HEK293T (cell line): ENCODE measurements around the gene CEND1.

Source experiments
- BHLHE40 ChIP-seq: fragments of 450-650 bp; IDR thresholded peaks from 2 replicates; pipeline ENCODE4 v1.6.1; 2016; ENCODE audit warnings: mild to moderate bottlenecking, moderate library complexity, borderline replicate concordance
- CTBP1 ChIP-seq: fragments of 450-650 bp; IDR thresholded peaks from 2 replicates; pipeline ENCODE4 v1.6.1; 2016; ENCODE audit warnings: borderline replicate concordance
- FOXK2 ChIP-seq: fragments of 450-650 bp; IDR thresholded peaks from 2 replicates; pipeline ENCODE4 v1.6.1; 2016; ENCODE audit warnings: mild to moderate bottlenecking
- L3MBTL2 ChIP-seq: fragments of 450-650 bp; conservative IDR thresholded peaks from 2 replicates; pipeline ENCODE4 v1.6.1; 2016; ENCODE audit warnings: mild to moderate bottlenecking
- SP1 ChIP-seq: fragments of 450-650 bp; IDR thresholded peaks from 2 replicates; pipeline ENCODE4 v1.6.1; 2017
- TARDBP ChIP-seq: fragments of 450-650 bp; IDR thresholded peaks from 2 replicates; pipeline ENCODE4 v1.6.1; 2016

GRCh38 chr11:839280-839623 is 49.4 kb upstream of the CEND1 start:
- TF ChIP-seq L3MBTL2: no peak
- TF ChIP-seq SP1: no peak
- no peak for TF ChIP-seq BHLHE40
- no peak for TF ChIP-seq TARDBP
- no peak for TF ChIP-seq CTBP1
- no peak for TF ChIP-seq FOXK2
